ENCODE results near the gene TSPAN5. TPM values are rescaled to one million over a fixed set of nuclear protein-coding genes. Genes with fewer than 3 reads are reported as not detected.

The TSPAN5 gene
- total and polyA plus RNA-seq, 10 donors = 4.6 to 33.6 (median 22.9) TPM

DNA sequence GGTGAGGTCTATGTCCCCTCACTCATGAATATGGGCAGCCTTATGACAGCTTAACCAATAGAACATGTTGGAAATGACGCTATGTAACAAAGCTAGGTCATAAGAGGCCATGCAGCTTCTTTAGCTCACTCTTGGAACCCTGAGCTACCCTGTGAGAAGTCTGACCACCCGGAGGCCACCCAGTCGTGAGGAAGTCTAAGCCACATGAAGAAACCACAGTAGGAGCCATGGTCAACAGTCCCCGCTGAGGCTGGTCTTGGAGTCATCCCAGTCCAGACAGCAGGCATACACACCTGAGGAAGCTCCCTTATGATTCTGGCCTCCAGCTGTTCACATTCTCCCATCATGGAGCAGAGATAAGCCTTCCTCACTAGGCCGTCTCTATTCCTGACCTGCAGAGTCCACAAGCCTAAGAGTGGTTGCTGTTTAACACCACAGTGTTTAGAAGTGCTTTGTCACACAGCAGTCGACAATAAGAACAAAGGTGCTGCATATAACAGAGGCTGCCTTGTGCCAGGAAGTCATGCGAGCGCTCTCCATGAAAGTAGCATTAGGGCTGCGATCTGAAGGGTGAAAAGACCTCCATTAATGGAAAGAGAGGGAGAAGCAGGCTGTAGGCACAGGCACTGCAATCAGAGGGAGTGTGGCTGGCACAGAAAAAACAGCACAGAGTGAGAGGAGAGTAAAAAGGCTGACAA, 38.2 kb downstream of the TSPAN5 start:
- H3K27ac ChIP-seq = no peak overlapping the region
- peaks cover 0 to 31% (median 13%) of the 10 kb centered on the region in 6 donors for H3K4me1 ChIP-seq
- H3K27me3 ChIP-seq (replicated peaks in 1 of 7) = no peaks in the 10 kb centered on the region
- no peak for DNase-seq
- 83 to 87% (median 85%) methylated on average over 6 to 9 of the region's 9 CpGs for WGBS, 5 donors
- no peak overlapping the region for H3K4me3 ChIP-seq
- no peaks in the 10 kb centered on the region for H3K9me3 ChIP-seq
- intact Hi-C loops (cut with DNase I; ENCODE audit: low total_unique reads) = no loop called here
- TF ChIP-seq, protein P1, sequence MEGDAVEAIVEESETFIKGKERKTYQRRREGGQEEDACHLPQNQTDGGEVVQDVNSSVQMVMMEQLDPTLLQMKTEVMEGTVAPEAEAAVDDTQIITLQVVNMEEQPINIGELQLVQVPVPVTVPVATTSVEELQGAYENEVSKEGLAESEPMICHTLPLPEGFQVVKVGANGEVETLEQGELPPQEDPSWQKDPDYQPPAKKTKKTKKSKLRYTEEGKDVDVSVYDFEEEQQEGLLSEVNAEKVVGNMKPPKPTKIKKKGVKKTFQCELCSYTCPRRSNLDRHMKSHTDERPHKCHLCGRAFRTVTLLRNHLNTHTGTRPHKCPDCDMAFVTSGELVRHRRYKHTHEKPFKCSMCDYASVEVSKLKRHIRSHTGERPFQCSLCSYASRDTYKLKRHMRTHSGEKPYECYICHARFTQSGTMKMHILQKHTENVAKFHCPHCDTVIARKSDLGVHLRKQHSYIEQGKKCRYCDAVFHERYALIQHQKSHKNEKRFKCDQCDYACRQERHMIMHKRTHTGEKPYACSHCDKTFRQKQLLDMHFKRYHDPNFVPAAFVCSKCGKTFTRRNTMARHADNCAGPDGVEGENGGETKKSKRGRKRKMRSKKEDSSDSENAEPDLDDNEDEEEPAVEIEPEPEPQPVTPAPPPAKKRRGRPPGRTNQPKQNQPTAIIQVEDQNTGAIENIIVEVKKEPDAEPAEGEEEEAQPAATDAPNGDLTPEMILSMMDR (IDR thresholded peaks at IDR 0.05 in 8 of 11, conservative IDR thresholded peaks at IDR 0.05 in 3 of 11) = no peak
- no peaks in the 10 kb centered on the region for H3K36me3 ChIP-seq

DNA sequence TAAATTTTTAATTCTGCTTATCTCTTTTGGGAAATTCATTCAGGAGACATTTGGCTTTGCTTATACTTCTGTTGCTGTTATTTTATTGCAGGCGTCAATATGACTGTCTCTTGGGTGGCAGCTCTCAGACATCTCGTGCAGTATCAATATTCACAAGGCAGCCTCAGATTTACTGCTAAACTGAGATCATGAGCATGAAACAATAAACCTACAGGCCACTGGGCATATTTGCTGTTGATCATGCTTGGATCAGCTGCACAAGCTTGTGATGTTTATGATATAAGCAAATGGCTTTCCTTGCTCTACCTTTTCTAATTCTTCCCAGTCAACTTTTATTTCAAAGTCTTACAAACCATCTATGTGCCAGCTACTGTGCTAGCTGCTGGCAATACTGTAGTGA, 39.2 kb downstream of the TSPAN5 start:
- H3K36me3 ChIP-seq = no peaks in the 10 kb centered on the region
- TF ChIP-seq POLR2A (IDR thresholded peaks at IDR 0.05) = no peak
- TF ChIP-seq, protein P1 (IDR thresholded peaks at IDR 0.05 in 8 of 11, conservative IDR thresholded peaks at IDR 0.05 in 3 of 11) = no peak
- TF ChIP-seq POLR2AphosphoS5 (IDR thresholded peaks at IDR 0.05) = no peak
- no peak for DNase-seq
- no peaks in the 10 kb centered on the region for H3K9me3 ChIP-seq
- H3K27ac ChIP-seq = peak overlapping the region in 4 of 8 donors; percentile 8 to 43 (median 22)
- peaks cover 0 to 25% (median 11%) of the 10 kb centered on the region in 6 donors for H3K4me1 ChIP-seq
- intact Hi-C loops (cut with DNase I; ENCODE audit: low total_unique reads) = no loop called here
- WGBS, 5 donors = 74 to 92% (median 88%) methylated on average over 2 of the region's 2 CpGs
- H3K27me3 ChIP-seq (replicated peaks in 1 of 7) = no peaks in the 10 kb centered on the region
- no peak overlapping the region for H3K4me3 ChIP-seq

DNA sequence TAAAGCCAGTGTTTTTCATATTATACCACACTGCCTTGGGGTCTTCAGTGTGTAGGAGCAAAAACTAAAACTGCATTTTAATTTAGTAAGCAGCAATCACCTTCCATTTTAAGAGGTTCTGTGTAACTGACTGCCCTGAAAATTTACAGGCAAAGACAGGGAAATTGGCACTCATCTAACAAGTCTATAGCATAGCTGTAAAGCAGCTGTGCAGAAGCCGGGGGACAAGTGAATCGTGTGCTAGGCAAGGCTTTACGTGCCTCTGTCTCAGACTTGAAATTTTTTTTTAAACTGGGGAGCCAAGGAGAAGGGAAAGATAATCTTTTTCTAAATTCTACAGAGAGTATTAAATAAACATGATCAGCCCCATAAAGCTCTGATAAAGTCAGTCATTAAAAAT, 39.7 kb downstream of the TSPAN5 start:
- 67 to 92% (median 85%) methylated on average over 3 of the region's 3 CpGs for WGBS, 5 donors
- Histone ChIP-seq H3K9me3 (no peaks in the 10 kb centered on the region), H3K27ac (peak overlapping the region in 5 of 8 donors; percentile 8 to 53 (median 34)), H3K4me1 (peaks cover 0 to 25% (median 11%) of the 10 kb centered on the region in 6 donors), H3K36me3 (no peaks in the 10 kb centered on the region), H3K4me3 (no peak overlapping the region), H3K27me3 (replicated peaks in 1 of 7) (no peaks in the 10 kb centered on the region)
- TF ChIP-seq, protein P1 (IDR thresholded peaks at IDR 0.05 in 8 of 11, conservative IDR thresholded peaks at IDR 0.05 in 3 of 11) = no peak
- no peak for TF ChIP-seq POLR2AphosphoS5 (IDR thresholded peaks at IDR 0.05)
- no peak for TF ChIP-seq POLR2A (IDR thresholded peaks at IDR 0.05)
- no peak for DNase-seq
- intact Hi-C loops (cut with DNase I; ENCODE audit: low total_unique reads) = no loop called here

DNA sequence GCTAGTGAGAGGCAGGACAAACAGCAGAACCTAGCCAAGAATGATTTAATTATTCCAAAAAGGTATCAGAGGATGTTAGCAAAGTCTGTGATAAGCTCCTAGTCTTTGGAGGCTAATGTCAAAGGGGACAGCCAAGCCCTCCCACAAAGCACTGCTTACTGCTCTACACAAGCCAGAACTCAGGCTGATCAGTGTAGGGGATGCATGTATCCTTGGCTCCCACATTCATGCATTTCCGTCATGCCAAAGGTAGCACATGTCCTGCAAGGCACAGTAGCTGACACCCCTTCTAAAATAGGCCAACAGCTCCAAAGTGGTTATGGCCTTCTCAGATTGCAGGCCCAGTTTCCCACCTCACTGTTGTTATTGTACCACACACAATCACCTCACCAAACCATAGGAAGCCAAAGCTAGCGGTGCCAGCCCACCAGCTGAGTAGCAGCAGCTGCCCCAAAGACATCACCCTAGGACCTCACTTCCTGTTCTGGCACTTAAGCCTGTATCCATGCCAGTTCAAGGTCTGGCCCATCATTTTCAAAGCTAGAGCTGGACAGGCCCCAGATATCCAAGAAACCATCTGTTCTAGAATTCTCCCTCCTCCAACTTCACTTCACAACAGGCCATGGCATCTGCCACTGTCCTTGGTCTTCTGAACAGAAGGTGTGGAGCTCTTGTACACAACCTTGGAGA, 40.9 kb downstream of the TSPAN5 start:
- 68 to 89% (median 76%) methylated on average over 2 of the region's 2 CpGs for WGBS, 5 donors
- intact Hi-C loops (cut with DNase I; ENCODE audit: low total_unique reads) = no loop called here
- Histone ChIP-seq H3K4me1 (peaks cover 0 to 36% (median 16%) of the 10 kb centered on the region in 6 donors), H3K36me3 (no peaks in the 10 kb centered on the region), H3K4me3 (no peak overlapping the region), H3K9me3 (no peaks in the 10 kb centered on the region), H3K27me3 (replicated peaks in 1 of 7) (no peaks in the 10 kb centered on the region), H3K27ac (peak overlapping the region in 6 of 8 donors; percentile 13 to 53 (median 44))
- no peak for TF ChIP-seq POLR2A (IDR thresholded peaks at IDR 0.05)
- TF ChIP-seq POLR2AphosphoS5 (IDR thresholded peaks at IDR 0.05) = peak in 1 of 3 donors; percentile 46
- TF ChIP-seq, protein P1 (IDR thresholded peaks at IDR 0.05 in 8 of 11, conservative IDR thresholded peaks at IDR 0.05 in 3 of 11) = no peak
- no peak for DNase-seq
